K562 (cell line): Measurements from ENCODE around the gene LRRC3. TPM values are rescaled to one million over a fixed set of nuclear protein-coding genes. Genes with fewer than 3 reads are reported as not detected.

Source experiments
- CBX8 ChIP-seq: fragments of 200-600 bp; sonication (generic); IDR thresholded peaks from 2 replicates; pipeline ENCODE4 v1.6.1; 2012; ENCODE audit warnings: borderline replicate concordance, mixed run types, low read depth, mild to moderate bottlenecking, moderate library complexity, mixed read lengths, low read length, control low read depth, inconsistent platforms; ENCODE audit not compliant: poor library complexity, severe bottlenecking; ENCODE audit errors: extremely low read depth
- CEBPB ChIP-seq: fragments of 450-650 bp; IDR thresholded peaks from 2 replicates; pipeline ENCODE4 v1.6.1; 2016; ENCODE audit warnings: missing genetic modification characterization, missing compliant biosample characterization
- CREB5 ChIP-seq: fragments of 250-450 bp; sonication (Bioruptor Pico); IDR thresholded peaks from 2 replicates; pipeline ENCODE4 v1.5.0; 2020; ENCODE audit warnings: mild to moderate bottlenecking
- MTA3 ChIP-seq: fragments of 450-650 bp; formaldehyde crosslinking; IDR thresholded peaks from 2 replicates; pipeline ENCODE4 v1.6.1; 2017; ENCODE audit warnings: mild to moderate bottlenecking, borderline replicate concordance
- PRMT5 ChIP-seq: sonication (generic); formaldehyde crosslinking; IDR thresholded peaks from 2 replicates; pipeline ENCODE4 v1.5.0; 2020; ENCODE audit warnings: missing genetic modification reagents
- RBBP5 ChIP-seq: fragments of 200-600 bp; sonication (generic); IDR thresholded peaks from 2 replicates; pipeline ENCODE4 v1.6.1; 2012; ENCODE audit warnings: borderline replicate concordance, mild to moderate bottlenecking, low read length, control low read depth, inconsistent platforms; ENCODE audit not compliant: insufficient read depth, poor library complexity, severe bottlenecking
- SRSF7 ChIP-seq: fragments of 200-400 bp; formaldehyde crosslinking; optimal IDR thresholded peaks from 2 replicates; pipeline ENCODE3; 2017; ENCODE audit warnings: mild to moderate bottlenecking, low read depth, low read length
- ZNF197 ChIP-seq: fragments of 200-800 bp; sonication (Bioruptor generic); IDR thresholded peaks from 2 replicates; pipeline ENCODE4 v1.6.1; 2016; ENCODE audit warnings: low read depth, missing genetic modification characterization, missing compliant biosample characterization
- ZNF395 ChIP-seq: fragments of 200-800 bp; sonication (Bioruptor generic); IDR thresholded peaks from 2 replicates; pipeline ENCODE4 v1.6.1; 2017; ENCODE audit warnings: missing genetic modification characterization, missing compliant biosample characterization
- ZNF589 ChIP-seq: fragments of 200-800 bp; sonication (Bioruptor generic); IDR thresholded peaks from 2 replicates; pipeline ENCODE4 v1.6.1; 2016; ENCODE audit warnings: low read depth, missing genetic modification characterization, missing compliant biosample characterization
- polyA plus RNA-seq, 8 experiments: library from polyadenylated mRNA; depleted of rRNA in 4 of 8; stranded (reverse) in 5 of 8; unstranded in 3 of 8; fragments of >200 nt; fragmentation: Nextera tagmentation in 2 of 8; fragmentation: Illumina TruSeq in 1 of 8; extraction: Ambion mirVana in 2 of 8; extraction: Trizol in 1 of 8; gene quantifications; 2 replicates each; pipeline versions ENCODE4 v1.2.1 to v1.2.3, GENCODE V29; 2011 to 2014; ENCODE audit warnings: inconsistent platforms in 1 of 8, missing spikeins in 1 of 8
- total RNA-seq, 7 experiments: library from RNA; depleted of rRNA in 6 of 7; stranded (reverse); fragments of >200 nt in 6 of 7; fragmentation: Illumina TruSeq in 2 of 7; extraction: Trizol in 2 of 7; gene quantifications; 2 replicates each; pipeline versions ENCODE4 v1.2.1 to v1.2.3, GENCODE V29; 2011 to 2021; ENCODE audit warnings: low replicate concordance in 1 of 7

Gene LRRC3
- total and polyA plus RNA-seq, 9 of the 15 experiments (the other 6 are each of a cell fraction or from before 2014, with no cell fraction given) = 0.04 TPM; not detected in 7

GRCh38 chr21:44494956-44495355 is 39.6 kb downstream of the LRRC3 start (continued):
- TF ChIP-seq CREB5 (no peak), RBBP5 (no peak), PRMT5 (CRISPR knock-in tag) (no peak), CEBPB (no peak), ZNF589 (CRISPR knock-in tag) (no peak), CBX8 (no peak), ZNF395 (no peak), ZNF197 (CRISPR knock-in tag) (no peak), SRSF7 (no peak), MTA3 (no peak)
- TF ChIP-seq, all 486 proteins: peak for 0
